ENCODE results near the gene JMJD8.
"Not testable (repeated sequence)": the region's sequence is repeated elsewhere in the genome, so short reads cannot be mapped to it uniquely, and the experiment has no call there.

JMJD8 gene

DNA sequence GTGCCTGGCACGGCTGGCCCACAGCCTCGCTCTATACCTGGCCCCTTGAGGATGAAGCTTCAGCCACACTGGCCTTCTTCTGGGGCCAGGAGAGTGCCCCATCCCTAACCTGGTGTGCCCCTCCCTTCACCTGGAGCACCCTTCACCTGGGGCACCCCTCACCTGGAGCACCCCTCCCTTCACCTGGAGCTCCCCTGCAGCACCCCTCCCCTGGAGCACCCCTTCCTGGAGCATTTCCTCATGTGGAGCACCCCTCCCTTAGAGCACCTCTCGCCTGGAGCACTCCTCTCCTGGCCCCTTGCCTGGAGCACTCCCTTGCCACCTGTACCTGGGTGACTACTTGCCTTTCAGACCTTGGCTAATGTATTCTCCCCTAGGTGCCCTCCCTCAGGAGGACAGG, 23.9 kb upstream of the JMJD8 start:
- DNase-seq, result no peak

DNA sequence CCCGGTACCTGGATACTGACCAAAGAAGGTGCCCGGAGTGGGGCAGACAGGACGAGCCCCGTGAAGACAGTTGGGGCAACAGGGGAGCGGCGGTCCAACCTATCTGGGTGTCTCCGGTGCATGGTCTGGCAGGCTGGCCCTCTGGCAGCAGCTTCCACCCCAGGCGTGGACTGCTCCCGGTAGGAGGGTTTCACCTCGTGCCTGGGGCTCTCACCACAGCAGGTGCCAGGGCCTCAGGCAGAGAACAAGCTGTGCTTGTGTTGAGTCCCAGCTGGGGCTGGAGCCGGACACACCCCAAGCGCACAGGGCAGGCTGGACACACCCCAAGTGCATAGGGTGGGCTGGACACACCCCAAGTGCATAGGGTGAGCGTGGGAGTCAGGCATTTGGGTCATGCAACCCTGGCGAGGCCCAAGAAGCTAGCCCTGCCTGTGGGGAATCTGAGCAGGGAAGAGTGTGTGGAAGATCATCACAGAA, 23.0 kb upstream of the JMJD8 start:
- DNase-seq, result no peak

DNA sequence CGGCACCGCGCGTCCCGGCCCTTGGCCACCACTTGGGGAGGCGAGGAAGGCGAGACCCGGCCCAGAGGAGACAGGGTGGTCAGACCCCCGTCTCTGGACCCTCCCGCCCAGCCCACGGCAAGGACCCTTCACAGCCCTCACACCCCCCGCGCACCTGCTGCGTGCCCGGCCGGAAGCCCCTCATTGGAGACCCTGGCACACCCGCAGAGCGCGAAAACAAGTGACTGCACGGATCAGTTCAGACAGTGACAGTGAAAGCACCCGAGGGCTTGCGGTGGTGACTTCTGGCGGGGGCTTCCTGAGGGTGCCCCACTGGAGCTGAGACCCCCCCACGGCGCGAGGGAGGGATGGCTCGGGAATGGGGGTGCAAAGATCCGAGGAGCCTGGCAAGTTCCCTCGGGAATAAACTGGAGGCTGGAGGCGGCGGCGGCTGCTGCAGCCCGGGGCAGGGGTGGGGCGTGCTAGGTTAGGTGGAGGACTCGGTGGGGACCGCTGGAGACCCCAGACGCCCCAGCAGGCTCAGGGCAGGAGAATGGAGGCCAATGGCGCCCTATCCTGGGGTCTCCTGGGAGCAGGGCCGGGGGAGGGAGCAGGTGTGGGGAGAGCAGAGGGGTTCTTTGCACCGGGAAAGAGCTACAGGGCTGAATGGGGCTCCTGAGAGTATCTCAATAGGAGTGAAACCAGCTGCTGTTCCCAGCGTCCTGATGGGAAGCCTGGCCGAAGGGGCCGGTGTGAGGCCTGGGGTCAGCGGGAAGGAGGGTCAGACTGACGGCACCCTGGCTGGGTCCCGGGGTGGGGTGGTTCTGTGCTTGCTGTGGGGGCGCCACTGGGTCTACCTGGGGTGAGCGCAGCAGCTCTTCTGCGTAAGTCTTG, 22.3 kb upstream of the JMJD8 start:
- DNase-seq, result no peak

DNA sequence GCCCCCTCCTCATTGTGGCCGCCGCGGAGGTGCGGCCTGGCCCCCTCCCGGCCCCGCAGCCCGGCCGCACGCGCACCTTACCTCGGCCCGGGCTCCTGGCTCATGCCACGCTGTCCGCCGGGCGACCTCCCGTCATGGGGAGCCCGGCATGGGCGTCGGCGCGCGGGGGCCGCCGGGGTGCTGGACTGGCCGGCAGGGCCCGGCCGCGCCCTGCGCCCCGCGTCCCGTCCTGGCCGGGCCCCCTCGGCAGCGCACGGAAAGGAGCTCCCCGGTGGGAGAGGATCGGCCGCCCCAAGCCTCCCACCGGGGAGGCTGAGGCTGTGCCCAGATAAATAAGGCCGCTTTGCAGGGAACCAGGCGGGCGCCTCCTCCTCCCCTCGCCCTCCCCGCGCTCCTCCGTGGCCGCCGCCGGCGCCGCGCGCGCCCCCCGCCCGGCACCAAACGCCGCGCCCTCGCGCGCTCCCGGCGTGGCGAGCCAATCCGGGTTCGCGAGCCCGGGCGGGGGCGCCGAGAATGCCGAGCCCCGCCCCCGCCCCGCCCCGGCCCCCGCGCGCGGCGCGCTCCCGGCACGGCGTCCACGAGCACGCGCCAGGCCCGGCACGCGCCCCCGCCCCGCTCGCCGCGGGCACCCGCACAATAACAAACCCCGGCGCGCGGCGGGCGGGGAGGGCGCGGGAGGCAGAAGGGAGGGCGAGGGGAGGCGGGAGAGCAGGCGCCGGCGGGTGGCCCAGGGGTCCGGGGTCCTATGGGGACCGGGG, 21.5 kb upstream of the JMJD8 start, which contains the start of gene FBXL16:
Gene FBXL16, minus strand, starts transcription at position 371 of the 758 bp plus-strand sequence. CDS start 8,396 bp downstream, outside the sequence.
- no peak for DNase-seq

DNA sequence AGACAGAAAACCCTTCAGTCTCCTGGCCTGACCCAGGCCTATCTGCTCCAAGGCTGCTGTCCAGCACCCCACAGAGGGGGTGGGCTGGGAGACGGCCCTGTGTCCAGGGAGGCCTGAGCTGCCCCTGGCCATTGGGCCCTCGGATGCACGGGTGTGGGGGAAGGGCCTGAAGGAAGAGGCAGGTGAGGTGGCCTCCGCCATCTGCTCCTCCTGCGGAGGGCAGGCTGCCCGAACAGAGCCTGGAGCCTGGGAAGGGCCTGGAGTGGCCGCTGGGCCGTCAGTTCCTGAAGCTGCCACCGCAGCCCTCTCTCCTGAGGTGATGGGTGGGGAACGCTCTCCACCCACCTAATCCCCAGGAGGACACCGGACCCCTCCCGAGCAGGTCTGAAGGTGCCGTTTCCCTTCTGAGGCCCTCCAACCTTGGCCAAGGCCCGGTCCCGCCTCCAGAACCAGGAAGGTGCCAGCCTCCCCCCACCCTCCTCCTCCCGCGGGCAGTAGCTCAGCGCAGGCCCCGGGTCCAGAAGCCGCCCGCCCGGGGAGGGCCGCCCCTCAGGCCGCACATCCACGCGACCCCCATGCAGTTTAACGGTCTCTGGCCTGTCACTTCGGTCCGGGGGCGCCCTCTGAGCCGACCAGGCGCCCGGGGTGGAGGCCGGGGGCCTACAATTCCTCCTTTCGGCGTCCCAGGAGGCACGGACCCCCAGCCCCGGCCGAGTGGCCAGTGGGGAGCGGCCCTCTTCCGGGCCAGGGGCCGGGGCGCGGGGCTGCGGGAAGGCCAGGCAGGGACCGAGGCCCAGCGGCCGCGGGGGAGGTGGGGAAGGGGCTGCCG, 20.6 kb upstream of the JMJD8 start:
- DNase-seq, result no peak

DNA sequence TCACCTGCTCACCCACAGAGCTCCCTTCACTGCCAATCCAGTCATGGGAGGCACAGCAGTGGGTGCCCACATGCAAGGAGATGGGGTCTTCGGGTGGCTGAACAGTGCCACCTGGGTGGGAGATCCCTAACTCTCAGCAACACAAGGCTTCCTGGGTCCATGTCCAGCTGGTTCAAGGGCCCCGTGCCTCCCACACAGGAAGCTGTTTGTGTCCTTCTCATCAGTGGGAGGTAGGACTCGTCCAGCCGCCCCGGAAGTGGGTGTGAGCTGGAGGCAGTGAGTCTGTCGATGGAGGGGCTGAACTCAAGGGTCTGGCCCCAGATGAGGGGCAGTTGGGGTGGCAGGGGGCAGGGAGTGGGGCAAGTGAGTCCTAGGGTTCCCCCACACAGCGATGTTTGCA, 19.9 kb upstream of the JMJD8 start:
- DNase-seq, result no peak

DNA sequence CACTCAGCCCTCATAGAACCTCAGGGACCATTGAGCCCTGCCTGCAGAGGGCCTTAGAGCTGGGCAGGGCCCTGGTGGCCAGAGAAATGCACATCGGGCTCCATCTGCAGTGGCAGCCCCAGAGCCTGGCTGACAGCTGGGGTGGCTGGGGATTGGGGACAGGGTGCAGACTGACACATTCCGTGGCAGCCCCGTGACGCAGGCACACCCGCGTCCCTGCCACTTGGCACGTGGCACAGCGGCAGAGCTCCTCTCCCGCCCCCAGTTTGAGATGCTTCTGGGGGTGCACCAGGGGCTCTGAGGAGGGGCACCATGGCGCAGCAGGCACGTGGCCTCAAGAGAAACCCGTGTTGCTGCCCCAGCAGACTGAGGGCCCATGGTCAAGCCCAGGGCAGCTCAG, 19.3 kb upstream of the JMJD8 start:
- DNase-seq, result no peak

DNA sequence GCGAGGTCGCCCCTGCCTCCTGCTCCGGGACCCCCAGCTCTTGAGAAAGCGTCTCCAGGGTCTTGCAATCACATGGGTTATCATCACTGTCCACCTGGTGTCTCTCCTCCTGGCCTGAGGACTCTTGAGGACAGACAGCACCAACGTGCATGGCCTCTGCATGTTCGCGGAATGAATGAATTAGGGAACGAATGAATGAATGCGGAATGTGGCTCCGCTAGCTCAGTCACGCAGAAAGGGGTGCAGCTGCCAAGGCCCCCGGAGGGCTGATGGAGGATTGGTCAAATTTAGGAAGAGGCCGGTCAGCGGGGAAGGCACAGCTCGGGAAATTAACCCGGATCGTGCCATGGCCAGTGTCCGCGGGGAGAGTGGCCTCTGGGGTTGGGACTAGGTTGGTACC, 18.2 kb upstream of the JMJD8 start:
- no peak for DNase-seq

DNA sequence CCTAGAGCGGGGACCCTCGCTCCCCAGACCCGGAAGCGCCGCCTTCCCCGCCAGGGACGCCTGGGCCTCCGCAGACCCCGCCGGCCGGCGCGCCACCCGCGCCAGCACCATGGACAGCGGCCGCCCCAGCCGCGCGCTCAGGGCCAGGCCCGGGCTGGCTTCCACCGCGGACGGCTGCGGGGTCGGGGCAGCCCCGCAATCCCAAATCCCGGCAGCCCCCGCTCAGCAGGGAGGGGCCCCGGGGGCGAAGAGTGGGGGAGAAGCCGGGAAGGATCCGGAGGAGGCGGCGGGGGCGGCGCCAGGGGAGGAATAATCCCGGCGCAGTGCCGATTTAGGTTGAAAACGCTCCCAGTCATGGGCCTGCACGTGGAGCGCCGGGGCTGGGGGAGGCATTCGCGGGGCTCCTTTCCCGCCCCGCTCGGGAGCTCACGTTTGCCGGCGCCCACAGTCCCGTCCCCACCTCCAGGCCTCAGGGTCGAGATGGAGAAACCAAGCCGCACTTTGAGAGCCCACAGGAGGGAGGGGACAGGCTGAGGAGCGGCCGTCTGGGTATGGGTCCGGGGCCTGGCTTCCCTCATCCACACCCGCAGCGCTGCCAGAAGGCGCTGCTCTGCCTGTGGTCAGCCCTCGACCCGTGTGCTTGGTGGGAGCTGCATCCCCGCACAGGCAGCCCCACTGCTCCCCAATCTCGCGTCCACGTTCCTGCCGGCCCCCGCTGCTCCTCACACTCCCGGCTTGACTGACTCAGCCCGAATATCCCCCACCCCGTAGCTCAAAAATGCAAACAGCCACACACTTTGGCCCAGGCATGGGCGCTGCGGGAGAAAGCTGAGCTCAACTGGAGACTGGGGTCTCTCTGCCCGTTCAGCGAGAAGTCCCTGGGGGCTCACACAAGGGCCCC, 16.8 kb upstream of the JMJD8 start:
- DNase-seq, result peak; percentile 29 to 54

DNA sequence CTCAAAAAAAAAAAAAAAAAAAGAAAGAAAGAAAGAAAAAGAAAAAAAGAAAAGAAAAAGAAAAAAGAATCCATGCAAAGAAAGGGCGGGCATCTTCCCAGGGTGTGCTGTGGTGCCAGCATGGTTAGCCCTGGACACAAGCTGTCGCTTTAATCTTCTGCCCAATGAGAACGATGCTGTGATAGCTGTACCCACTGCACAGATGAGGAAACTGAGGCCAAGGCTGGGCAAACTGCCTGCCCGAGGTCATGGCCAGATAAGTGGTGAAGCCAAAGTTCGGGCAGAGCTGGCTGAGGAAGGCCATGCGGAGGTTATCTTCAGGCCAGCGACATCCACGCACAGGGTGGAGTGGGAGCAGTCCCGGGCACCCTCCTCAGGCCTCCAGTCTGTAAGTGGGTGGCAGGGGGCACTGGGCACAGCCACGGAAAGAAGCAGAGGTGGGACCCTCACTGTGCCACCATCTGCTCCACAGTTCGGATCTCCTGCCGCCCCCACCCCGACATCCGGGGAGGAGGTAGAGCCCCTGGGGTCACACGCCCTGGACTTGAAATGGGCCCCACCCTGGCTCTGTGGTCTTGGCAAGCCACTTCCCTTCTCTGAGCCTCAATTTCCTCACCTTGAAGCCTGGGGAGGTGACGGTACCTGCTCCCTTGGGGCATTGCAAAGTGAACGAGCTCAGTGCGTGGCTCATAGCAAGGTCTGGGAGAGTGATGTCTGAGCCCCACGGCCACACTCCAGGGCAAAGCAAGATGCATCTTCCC, 15.0 kb upstream of the JMJD8 start:
- DNase-seq, result no peak

DNA sequence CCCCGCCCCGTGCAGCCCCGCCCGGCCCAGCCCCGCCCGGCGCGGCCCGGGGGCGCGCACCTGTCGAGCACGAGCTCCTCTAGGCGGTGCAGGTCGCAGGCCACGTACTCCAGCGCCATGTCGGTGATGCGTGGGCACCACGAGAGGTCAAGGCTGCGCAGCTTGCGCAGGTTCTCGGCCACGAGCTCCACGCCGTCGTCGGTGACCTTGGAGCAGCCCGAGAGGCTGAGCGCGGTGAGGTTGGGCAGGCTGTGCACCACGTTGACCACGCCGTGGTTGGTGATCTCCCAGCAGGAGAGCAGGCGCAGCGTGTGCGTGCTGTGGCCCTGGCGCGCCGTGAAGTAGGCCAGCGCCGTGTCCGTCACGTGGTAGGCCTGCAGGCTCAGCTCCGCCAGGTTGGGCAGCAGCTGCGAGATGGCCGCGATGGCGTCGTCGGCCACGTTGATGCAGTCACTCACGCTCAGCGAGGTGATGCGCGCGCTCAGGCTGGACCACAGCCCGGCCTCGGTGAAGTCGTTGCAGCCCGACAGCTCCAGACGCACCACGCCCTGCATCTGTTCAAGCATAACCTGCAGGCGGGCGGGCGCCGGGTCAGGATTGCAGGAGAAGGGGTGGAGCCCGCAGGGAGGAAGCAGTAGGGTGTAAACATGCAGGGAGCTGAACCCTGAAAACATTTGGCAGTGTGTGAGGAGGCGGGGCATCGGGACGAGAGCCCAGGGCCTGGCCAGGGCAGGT, 11.4 kb upstream of the JMJD8 start:
- DNase-seq, result peak; percentile 66 to 73

DNA sequence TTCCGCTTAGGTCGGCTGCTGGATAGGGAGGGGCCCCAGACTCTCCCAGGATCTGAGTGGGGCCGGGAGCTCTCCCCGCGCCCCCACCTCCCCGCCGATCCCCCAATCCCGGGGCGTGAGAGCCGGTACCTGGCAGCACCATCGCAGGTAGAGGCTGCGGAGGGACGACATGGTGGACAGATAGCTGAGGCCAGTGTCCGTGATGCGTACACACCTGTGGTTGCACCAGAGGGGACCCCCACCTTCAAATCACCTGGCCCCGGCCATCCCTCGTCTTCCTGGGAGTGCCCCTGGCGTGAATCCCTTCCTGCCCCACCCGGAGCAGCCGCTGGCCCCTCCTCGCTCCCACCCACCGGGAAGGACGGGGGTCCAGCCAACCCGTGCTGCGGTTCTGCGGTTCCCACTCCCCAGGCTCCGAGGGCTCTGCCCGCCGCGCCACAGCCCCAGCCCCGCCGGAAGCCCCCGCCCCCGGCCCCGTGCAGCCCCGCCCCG, 10.8 kb upstream of the JMJD8 start:
- DNase-seq, result no peak

DNA sequence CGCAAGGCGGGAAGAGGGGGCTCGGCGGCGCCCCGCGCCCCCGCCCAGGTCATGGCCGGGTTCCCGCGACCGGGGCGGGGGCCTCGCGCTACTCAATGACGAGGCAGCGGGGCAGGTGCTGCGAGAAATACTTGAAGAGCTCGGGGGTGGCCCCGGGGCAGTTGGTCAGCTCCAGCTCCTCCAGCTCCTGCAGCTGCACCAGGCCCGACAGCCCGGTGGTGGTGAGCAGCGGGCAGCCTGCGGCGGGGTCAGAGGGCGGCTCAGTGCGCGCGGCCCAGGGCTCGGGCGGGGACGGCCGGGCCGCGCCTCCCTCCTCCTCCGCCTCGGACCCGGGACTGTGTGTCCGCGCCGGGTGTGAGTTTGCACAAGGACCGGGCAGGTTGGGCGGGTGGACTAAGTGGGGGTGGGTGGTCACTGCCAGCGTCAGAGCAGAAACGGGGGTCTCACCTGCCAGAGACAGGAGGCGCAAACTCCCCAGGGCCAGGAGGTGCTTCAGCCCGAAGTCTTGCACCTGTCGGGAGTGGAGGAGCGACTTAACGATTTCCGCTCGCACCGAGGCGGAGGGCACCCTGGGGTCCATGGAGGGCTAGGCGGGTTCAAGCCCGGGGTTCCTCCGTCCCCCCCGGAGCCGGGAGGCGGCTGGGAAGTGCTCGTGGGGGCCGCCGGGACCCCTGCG, 10.2 kb upstream of the JMJD8 start:
- no peak for DNase-seq

DNA sequence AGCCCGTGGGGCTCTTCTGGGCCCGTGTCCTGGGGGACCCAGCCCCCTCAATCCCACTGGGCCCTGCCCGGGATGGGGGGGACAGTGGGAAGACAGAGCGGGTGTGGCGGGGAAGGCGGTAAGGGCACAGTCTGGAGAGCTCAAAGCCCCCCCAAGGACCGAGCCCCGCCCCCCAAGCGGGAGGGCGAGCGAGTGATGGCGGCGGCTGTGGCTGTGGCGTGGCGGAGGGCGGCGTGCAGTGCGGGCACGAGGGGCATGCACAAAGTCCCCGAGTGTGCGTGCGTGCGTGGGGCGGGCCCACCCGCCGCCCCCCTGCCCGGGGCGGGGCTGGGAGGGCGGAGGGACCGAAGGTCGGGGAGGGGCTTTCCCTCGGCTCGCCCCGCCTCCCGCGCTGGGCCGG, 9.6 kb upstream of the JMJD8 start:
- peak in 1 of 2 donors; percentile 43 for DNase-seq

DNA sequence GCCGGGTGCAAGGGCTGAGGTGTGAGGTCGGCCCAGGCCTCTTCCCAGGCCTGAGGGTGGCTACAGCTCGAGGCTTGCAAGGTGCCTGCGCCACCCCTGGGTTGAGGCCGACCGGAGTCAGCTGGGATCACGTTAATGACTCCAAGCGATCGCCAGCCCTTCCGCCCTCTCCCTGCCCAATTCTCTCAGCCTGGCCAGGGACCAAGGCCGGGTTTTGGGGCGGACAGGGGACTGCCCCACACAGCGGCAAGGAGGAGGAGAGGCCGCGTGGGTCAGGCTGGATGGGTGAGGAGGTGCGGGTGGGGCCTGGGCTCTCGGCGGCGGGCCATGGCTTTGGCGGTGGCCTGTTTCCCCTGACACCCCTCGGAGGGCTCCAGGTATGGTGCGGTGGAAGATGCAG, 9.2 kb upstream of the JMJD8 start:
- DNase-seq, result no peak

DNA sequence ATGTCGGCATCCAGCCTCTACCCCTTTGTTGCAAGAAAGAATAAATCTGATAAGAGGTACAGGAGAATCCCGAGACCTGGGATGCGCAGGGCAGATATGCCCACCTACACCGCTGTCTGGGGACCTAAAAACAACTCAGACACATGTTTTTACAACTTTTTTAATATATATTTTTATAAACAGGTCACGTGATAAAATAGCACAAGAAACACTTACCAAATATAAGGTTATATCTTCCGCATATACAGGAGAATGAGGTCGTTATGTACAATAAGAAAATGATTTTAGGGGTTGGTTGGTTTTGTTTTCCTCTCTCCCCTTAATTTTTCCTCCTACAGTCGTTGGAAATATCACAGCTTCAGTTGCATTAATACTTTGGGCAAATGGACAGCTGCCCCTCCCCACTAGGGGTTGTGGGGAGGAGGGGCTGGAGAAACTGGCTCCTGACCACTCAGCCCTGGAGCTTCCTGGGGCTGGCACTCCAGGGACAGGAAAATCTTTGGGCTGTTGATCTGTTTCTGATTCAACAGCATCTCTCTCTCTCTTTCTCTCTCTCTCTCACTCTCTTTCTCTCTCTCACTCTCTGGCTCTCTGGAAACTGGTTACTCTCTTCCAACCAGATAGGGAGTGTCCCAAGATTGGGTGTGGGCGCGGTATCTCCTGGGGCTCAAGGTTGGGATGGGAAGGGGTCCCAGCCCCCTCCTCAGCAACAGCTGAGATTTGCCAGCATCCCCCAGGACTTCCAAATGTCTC, 8.4 kb upstream of the JMJD8 start:
- DNase-seq, result no peak

DNA sequence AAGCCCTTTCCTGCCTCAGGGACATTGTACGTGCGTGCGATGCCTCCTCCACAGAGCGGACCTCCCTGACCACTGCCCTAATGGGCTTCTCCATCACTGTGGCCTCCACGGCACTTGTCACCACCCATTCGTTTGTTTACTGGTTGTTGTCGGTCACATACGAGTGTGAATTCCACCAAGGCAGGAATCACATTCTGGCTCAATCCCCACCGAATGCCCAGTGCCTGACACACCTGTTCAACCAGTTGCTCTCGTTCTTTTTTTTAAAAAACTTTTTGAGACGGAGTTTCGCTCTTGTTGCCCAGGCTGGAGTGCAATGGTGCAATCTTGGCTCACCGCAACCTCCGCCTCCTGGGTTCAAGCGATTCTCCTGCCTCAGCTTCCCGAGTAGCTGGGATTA, 7.1 kb upstream of the JMJD8 start:
- DNase-seq, result not testable (repeated sequence)

DNA sequence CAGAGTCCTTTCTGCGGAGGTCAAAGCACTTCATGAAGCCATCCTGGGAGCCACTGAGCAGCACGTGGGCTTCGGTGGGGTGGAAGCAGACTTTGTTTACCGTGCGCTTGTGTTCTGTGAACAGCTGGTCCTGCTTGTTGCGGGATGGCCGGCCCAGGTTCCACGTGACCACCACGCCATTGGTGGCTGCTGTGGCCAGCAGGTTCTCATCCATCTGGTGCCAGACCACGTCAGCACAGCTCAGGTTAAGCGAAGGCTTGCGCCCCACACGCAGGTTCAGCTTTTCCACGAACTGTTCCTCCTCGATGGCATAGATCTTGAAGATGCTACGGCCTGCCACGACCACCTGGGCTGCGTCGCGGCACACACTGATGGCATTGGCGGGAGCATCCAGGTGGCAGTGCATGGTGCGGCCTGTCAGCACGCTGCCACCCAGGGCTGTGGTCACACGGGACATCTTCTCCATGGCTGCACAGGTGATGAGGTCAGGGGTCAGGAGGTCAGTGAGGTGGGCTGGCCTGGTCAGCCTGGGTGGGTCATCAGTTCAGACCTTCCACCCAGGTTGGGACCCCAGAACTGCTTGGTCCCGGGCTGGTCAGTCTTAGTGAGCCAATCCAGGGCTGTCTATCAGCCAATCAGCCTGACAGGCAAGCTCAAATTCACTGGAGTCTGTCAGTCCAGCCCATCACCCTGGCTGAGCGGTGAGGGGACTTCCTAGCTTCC, 5.2 kb upstream of the JMJD8 start:
- DNase-seq, result no peak

Data from CD4-positive, alpha-beta T cell treated with Interleukin-1 beta for 1 hour (primary cell).